ENCODE measurements around the gene ADAMTS9. TPM values are rescaled to one million over a fixed set of nuclear protein-coding genes. Genes with fewer than 3 reads are reported as not detected.
A peak's percentile ranks its signal among the peaks of the same experiment; 100 is the strongest.

ADAMTS9 gene
- total RNA-seq, 1 donor from 2014 or later, result 261 TPM

DNA sequence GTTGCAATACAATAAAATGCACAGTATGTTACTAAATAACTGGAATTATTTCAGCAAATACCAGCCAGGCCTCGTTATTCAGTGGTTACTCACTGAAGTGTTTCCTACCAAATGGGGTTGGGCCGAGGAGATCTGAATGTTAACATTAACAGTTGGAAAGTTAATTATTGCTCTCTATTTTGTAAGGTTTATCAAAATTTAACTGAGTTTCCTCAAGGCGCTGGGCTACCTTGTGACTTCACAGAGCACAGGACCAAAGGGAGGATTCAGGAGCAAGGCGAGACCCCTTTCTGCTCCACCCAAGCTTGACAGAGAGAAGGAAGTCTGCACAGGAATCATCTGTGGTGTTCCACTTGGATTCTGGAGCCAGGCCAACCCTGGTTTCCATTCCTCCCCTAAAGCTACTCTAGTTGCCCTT is 21.6 kb downstream of the ADAMTS9 start:
- Mint-ChIP-seq H3K36me3 (ENCODE audit: low read depth, unreplicated experiment) (peaks cover 55% of the 10 kb centered on the region), H3K9me3 (ENCODE audit: unreplicated experiment) (no peaks in the 10 kb centered on the region), H3K4me1 (ENCODE audit: unreplicated experiment) (peaks cover 33% of the 10 kb centered on the region), H3K27ac (ENCODE audit: unreplicated experiment) (no peak overlapping the region), H3K4me3 (ENCODE audit: unreplicated experiment) (no peak overlapping the region), H3K27me3 (ENCODE audit: unreplicated experiment) (no peaks in the 10 kb centered on the region)
- TF ChIP-seq, protein P1, sequence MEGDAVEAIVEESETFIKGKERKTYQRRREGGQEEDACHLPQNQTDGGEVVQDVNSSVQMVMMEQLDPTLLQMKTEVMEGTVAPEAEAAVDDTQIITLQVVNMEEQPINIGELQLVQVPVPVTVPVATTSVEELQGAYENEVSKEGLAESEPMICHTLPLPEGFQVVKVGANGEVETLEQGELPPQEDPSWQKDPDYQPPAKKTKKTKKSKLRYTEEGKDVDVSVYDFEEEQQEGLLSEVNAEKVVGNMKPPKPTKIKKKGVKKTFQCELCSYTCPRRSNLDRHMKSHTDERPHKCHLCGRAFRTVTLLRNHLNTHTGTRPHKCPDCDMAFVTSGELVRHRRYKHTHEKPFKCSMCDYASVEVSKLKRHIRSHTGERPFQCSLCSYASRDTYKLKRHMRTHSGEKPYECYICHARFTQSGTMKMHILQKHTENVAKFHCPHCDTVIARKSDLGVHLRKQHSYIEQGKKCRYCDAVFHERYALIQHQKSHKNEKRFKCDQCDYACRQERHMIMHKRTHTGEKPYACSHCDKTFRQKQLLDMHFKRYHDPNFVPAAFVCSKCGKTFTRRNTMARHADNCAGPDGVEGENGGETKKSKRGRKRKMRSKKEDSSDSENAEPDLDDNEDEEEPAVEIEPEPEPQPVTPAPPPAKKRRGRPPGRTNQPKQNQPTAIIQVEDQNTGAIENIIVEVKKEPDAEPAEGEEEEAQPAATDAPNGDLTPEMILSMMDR (IDR thresholded peaks at IDR 0.05; ENCODE audit: unreplicated experiment), result no peak
- DNase-seq (ENCODE audit: low spot score), result no peak

DNA sequence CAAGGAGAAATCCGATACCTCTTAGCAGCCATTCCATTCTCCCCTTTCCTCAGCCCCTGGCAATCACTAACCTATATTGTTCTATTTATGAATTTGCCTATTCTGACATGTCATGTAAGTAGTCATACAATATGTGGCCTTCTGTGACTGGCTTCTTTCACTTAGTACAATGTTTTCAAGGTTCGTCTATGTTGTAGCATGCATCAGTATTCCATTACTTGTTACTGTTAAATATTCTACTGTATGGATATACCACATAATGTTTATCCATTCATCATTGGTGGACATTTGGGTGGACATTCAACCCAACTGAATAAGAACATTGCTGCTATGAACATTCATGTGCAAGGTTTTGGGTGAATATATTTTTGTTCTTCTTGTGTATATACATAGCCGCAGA is 23.4 kb downstream of the ADAMTS9 start:
- H3K27ac Mint-ChIP-seq (ENCODE audit: unreplicated experiment), result no peak overlapping the region
- H3K4me3 Mint-ChIP-seq (ENCODE audit: unreplicated experiment), result no peak overlapping the region
- H3K27me3 Mint-ChIP-seq (ENCODE audit: unreplicated experiment), result no peaks in the 10 kb centered on the region
- H3K36me3 Mint-ChIP-seq (ENCODE audit: low read depth, unreplicated experiment), result peaks cover 61% of the 10 kb centered on the region
- TF ChIP-seq, protein P1 (IDR thresholded peaks at IDR 0.05; ENCODE audit: unreplicated experiment), result no peak
- peaks cover 27% of the 10 kb centered on the region for H3K4me1 Mint-ChIP-seq (ENCODE audit: unreplicated experiment)
- no peak for DNase-seq (ENCODE audit: low spot score)
- no peaks in the 10 kb centered on the region for H3K9me3 Mint-ChIP-seq (ENCODE audit: unreplicated experiment)

DNA sequence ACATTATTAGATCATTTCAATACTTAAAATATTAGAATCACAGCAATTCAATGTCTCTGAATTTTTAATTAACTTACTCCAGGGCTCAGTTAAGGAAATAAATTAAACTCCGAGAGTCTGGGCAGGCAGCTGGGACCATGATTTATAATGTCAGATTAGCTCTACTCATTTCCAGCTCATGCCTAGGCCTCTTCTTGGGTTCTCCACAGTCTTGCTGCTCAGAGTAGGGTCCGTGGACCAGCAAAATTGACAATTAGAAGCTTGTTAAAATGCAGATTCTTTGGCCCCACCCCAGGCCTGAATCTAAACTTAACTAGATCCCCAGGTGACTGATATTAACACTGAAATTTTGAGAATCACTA is 28.2 kb downstream of the ADAMTS9 start:
- no peaks in the 10 kb centered on the region for H3K27me3 Mint-ChIP-seq (ENCODE audit: unreplicated experiment)
- DNase-seq (ENCODE audit: low spot score), result no peak
- TF ChIP-seq, protein P1 (IDR thresholded peaks at IDR 0.05; ENCODE audit: unreplicated experiment), result no peak
- H3K4me3 Mint-ChIP-seq (ENCODE audit: unreplicated experiment), result no peak overlapping the region
- no peak overlapping the region for H3K27ac Mint-ChIP-seq (ENCODE audit: unreplicated experiment)
- peaks cover 6% of the 10 kb centered on the region for H3K4me1 Mint-ChIP-seq (ENCODE audit: unreplicated experiment)
- peaks cover 65% of the 10 kb centered on the region for H3K36me3 Mint-ChIP-seq (ENCODE audit: low read depth, unreplicated experiment)
- H3K9me3 Mint-ChIP-seq (ENCODE audit: unreplicated experiment), result no peaks in the 10 kb centered on the region

DNA sequence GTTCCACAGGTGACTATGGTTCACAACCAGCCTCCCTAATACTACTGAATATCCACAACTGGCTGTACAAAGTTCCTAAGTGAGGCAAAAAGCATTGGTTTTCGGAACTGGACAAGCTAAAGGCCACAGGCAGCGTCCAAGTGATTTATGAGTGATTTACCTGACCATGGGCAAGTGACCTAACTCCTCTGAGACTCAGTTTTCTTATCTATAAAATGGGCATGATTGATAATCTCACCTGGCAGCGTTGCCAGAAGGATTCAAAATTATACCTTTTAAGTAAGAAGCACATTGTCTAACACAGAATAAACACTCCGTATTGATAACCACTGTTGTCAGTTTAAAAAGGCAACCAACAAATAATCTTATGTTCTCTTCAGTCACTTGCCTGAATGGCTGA is 29.8 kb downstream of the ADAMTS9 start:
- no peak overlapping the region for H3K27ac Mint-ChIP-seq (ENCODE audit: unreplicated experiment)
- no peaks in the 10 kb centered on the region for H3K27me3 Mint-ChIP-seq (ENCODE audit: unreplicated experiment)
- TF ChIP-seq, protein P1 (IDR thresholded peaks at IDR 0.05; ENCODE audit: unreplicated experiment), result no peak
- H3K4me3 Mint-ChIP-seq (ENCODE audit: unreplicated experiment), result no peak overlapping the region
- peaks cover 71% of the 10 kb centered on the region for H3K36me3 Mint-ChIP-seq (ENCODE audit: low read depth, unreplicated experiment)
- DNase-seq (ENCODE audit: low spot score), result no peak
- peaks cover 3% of the 10 kb centered on the region for H3K4me1 Mint-ChIP-seq (ENCODE audit: unreplicated experiment)
- H3K9me3 Mint-ChIP-seq (ENCODE audit: unreplicated experiment), result no peaks in the 10 kb centered on the region

DNA sequence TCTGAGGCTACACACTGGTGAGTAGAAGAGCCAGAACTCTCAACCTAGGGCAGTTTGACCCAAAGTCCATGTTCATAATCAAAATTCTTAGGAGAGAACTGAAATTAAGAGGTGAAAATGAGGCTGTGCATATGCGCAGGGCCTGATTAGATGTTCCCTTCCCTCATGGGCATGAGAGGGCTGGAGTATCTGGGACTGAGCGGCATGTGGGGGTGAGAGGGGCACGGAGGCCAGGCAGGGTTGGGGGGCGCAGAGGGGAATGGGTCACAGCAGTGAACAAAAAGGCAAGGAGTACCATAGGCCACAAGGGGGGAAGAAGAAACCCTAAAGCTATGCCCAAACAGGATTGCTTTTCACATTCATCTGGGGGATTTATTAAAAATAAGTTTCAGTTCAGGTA is 31.3 kb downstream of the ADAMTS9 start:
- Mint-ChIP-seq H3K9me3 (ENCODE audit: unreplicated experiment) (no peaks in the 10 kb centered on the region), H3K27ac (ENCODE audit: unreplicated experiment) (peak overlapping the region; percentile 42), H3K4me1 (ENCODE audit: unreplicated experiment) (peaks cover 11% of the 10 kb centered on the region), H3K36me3 (ENCODE audit: low read depth, unreplicated experiment) (peaks cover 67% of the 10 kb centered on the region), H3K27me3 (ENCODE audit: unreplicated experiment) (no peaks in the 10 kb centered on the region), H3K4me3 (ENCODE audit: unreplicated experiment) (peak overlapping the region; percentile 37)
- TF ChIP-seq, protein P1 (IDR thresholded peaks at IDR 0.05; ENCODE audit: unreplicated experiment), result no peak
- DNase-seq (ENCODE audit: low spot score), result no peak

All from endothelial cell (in vitro differentiated cells).